ENCODE measurements around the gene GFPT2. TPM values are rescaled to one million over a fixed set of nuclear protein-coding genes. Genes with fewer than 3 reads are reported as not detected.

GFPT2 gene
- total RNA-seq, 2 donors from 2014 or later = 3.9 to 17.5 TPM

GRCh38 chr5:180370861-180371641 lies 17.9 kb upstream of the GFPT2 start:
- DNase-seq (no peak), ATAC-seq (no peak)
- WGBS, 2 donors = 87% methylated on average over 5 to 24 of the region's 24 CpGs
- Histone ChIP-seq H3K9me3 (no peaks in the 10 kb centered on the region), H3K4me1 (no peaks in the 10 kb centered on the region), H3K27me3 (no peaks in the 10 kb centered on the region), H3K36me3 (replicated peaks in 1 of 2; ENCODE audit: insufficient read depth in 1 of 2, low read depth in 2 of 2) (no peaks in the 10 kb centered on the region), H3K27ac (no peak overlapping the region), H3K4me3 (no peak overlapping the region)
- TF ChIP-seq CTCF (IDR thresholded peaks at IDR 0.05) = no peak
- TF ChIP-seq POLR2A (IDR thresholded peaks at IDR 0.05) = no peak
- intact Hi-C loops (cut with DNase I) = no loop called here

GRCh38 chr5:180367991-180368390 lies 14.9 kb upstream of the GFPT2 start:
- DNase-seq (no peak), ATAC-seq (no peak)
- Histone ChIP-seq H3K27me3 (no peaks in the 10 kb centered on the region), H3K36me3 (replicated peaks in 1 of 2; ENCODE audit: insufficient read depth in 1 of 2, low read depth in 2 of 2) (no peaks in the 10 kb centered on the region), H3K9me3 (no peaks in the 10 kb centered on the region), H3K4me3 (no peak overlapping the region), H3K4me1 (no peaks in the 10 kb centered on the region), H3K27ac (no peak overlapping the region)
- no peak for TF ChIP-seq POLR2A (IDR thresholded peaks at IDR 0.05)
- TF ChIP-seq CTCF (IDR thresholded peaks at IDR 0.05) = no peak
- intact Hi-C loops (cut with DNase I) = no loop called here
- 69% methylated on average over 4 of the region's 4 CpGs; no CpG with 5 or more reads in 1 of the 2 donors for WGBS, 2 donors

GRCh38 chr5:180367300-180367699 lies 14.2 kb upstream of the GFPT2 start:
- Histone ChIP-seq H3K9me3 (no peaks in the 10 kb centered on the region), H3K4me3 (no peak overlapping the region), H3K36me3 (replicated peaks in 1 of 2; ENCODE audit: insufficient read depth in 1 of 2, low read depth in 2 of 2) (no peaks in the 10 kb centered on the region), H3K27me3 (no peaks in the 10 kb centered on the region), H3K4me1 (no peaks in the 10 kb centered on the region), H3K27ac (no peak overlapping the region)
- no peak for TF ChIP-seq CTCF (IDR thresholded peaks at IDR 0.05)
- no peak for TF ChIP-seq POLR2A (IDR thresholded peaks at IDR 0.05)
- DNase-seq (no peak), ATAC-seq (no peak)
- 76 to 77% methylated on average over 8 of the region's 8 CpGs for WGBS, 2 donors
- intact Hi-C loops (cut with DNase I) = no loop called here

- no peak overlapping the region for H3K27ac ChIP-seq
- H3K27me3 ChIP-seq = no peaks in the 10 kb centered on the region
- no peak for TF ChIP-seq POLR2A (IDR thresholded peaks at IDR 0.05)
- no peak for TF ChIP-seq CTCF (IDR thresholded peaks at IDR 0.05)
- no peaks in the 10 kb centered on the region for H3K4me1 ChIP-seq
- ATAC-seq = no peak
- 69 to 72% methylated on average over 12 of the region's 12 CpGs for WGBS, 2 donors
- intact Hi-C loops (cut with DNase I) = no loop called here
- no peaks in the 10 kb centered on the region for H3K9me3 ChIP-seq
- H3K4me3 ChIP-seq = no peak overlapping the region
- DNase-seq = no peak
- no peaks in the 10 kb centered on the region for H3K36me3 ChIP-seq (replicated peaks in 1 of 2; ENCODE audit: insufficient read depth in 1 of 2, low read depth in 2 of 2)
Measured at GRCh38 chr5:180366326-180366725, 13.2 kb upstream of the GFPT2 start.

GRCh38 chr5:180365829-180366228 lies 12.7 kb upstream of the GFPT2 start:
- no peak for ATAC-seq
- Histone ChIP-seq H3K9me3 (no peaks in the 10 kb centered on the region), H3K36me3 (replicated peaks in 1 of 2; ENCODE audit: insufficient read depth in 1 of 2, low read depth in 2 of 2) (no peaks in the 10 kb centered on the region), H3K4me3 (no peak overlapping the region), H3K27ac (no peak overlapping the region), H3K27me3 (no peaks in the 10 kb centered on the region), H3K4me1 (no peaks in the 10 kb centered on the region)
- intact Hi-C loops (cut with DNase I) = no loop called here
- DNase-seq = no peak
- WGBS, 2 donors = 82% methylated on average over 4 of the region's 4 CpGs
- no peak for TF ChIP-seq CTCF (IDR thresholded peaks at IDR 0.05)
- no peak for TF ChIP-seq POLR2A (IDR thresholded peaks at IDR 0.05)
